CD4-positive, alpha-beta T cell treated with Interleukin-6 for 4 hours (primary cell): ENCODE measurements around the gene PLXDC2.

Experiments
- DNase-seq: peaks from one replicate; pipeline ENCODE4 v3.0.0-alpha.2; 2020; ENCODE audit warnings: mixed read lengths

The PLXDC2 gene

GRCh38 chr10:20233423-20233822, 417.2 kb downstream of the PLXDC2 start:
- DNase-seq = no peak

- no peak for DNase-seq
Observed at GRCh38 chr10:20234579-20234978, 418.3 kb downstream of the PLXDC2 start.

- DNase-seq = no peak
Observed at GRCh38 chr10:20237091-20237570, 420.9 kb downstream of the PLXDC2 start.

GRCh38 chr10:20237586-20237985, 421.4 kb downstream of the PLXDC2 start:
- no peak for DNase-seq

DNA sequence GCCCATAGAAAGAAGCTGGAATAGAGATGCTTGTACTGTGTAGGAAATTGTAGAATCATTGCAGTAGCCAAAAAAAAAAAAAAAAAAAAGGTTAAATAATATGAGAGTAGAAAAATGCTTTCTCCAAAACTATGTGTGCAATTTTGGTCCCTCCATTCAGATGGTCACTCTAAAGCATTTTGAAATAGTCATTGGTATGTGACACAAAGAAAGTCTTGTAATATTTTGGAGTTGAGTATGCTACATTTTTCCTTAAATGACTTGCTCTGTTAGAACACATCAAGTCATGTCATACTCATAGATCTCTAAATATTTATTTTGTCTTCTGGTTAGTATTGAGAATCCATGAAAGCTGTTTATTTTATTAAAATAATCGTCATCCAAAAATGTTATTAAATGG, 424.4 kb downstream of the PLXDC2 start:
- no peak for DNase-seq

GRCh38 chr10:20247454-20247853, 431.2 kb downstream of the PLXDC2 start:
- no peak for DNase-seq

- no peak for DNase-seq
Observed at GRCh38 chr10:20247891-20248708, 431.9 kb downstream of the PLXDC2 start.

- no peak for DNase-seq
Observed at GRCh38 chr10:20254078-20254477, 437.8 kb downstream of the PLXDC2 start.

DNA sequence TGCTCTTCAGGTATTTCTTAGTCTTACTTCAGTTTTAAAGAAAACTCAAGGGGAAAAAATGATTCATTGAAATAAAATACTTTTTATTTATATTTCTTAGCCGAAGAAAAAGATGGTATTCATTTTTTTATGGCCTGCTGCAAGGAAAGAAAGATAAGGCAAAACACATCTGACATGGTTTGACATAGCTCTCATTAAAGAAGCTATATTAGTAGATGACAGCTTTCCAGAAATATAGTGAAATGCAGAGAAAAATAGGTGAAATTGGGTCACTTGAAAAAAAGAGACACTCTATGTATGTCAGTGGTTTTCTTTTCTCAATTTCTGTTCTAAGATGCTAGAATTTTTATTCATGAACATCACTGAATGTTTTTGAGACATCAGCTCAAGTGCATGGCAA, 438.3 kb downstream of the PLXDC2 start:
- no peak for DNase-seq

DNA sequence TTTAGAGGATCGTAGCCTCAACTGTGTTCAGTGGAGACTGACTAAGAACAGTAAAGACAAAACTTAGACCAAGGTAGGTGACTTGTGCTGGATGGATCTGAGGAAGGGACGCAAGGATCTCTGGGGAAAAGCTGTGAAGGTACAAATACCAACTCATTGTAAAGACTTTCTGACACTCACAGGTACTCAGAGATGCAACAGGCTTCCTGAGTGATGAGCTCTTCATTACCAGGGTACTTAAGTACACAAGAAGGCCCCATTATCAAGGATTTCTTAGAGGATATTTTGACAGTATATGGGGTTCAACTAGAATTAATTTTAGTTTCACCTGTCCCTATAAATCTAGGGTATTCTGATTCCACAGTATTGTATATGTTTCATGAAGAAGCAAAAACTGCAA, 440.7 kb downstream of the PLXDC2 start:
- no peak for DNase-seq

DNA sequence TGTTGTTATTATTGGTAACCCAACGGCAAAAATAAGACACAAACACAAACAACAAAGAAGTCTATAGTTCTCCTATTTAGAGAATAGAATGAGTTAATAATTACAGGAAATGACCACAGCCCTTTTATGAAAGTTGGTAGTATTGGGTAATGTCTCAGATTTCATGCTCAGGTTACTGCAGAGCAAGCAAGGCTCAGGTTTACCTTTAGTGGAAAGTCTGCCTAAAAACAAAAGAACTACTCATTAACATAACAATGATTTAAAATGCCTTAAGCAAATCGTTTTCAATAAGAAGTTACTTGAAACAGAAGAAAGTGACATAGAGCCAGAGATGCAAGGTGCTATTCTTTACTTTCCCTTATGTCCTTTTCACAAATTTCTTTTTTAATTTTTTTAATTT, 441.2 kb downstream of the PLXDC2 start:
- no peak for DNase-seq

DNA sequence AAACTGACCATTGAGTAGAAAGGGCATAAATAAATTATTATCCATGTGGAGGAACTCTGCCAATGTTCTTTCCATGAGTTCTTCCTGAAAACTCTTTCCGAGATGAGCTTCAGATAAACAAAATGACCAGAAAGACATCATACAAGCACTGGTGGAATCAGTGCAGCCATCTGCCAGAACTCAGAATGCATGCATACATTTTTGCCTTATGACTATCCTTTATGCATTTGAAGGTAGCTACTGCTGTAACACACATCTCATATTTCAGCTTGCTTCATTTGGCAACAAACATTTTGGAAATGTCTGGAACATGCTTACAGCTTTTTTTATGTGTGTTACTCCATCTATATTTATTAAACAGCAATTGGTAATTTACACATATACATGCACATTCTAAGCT, 448.9 kb downstream of the PLXDC2 start:
- no peak for DNase-seq

DNA sequence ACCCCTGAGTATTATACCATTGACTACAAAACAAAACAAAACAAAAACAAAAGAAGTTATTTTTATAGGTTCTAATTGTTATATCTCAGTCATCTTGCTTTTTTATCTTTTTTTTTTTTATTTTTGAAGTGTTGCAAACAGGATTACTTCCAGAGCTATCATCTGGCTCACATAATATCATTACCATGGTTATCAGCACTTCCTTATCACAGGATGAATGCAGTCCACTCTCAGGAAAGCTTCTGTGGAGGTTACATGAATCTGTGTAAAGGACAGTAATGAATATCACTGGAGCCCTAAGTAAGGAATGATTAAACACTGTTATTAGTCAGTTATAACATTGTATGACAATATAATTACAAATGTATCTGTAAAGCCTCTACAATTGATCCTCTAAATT, 451.5 kb downstream of the PLXDC2 start:
- DNase-seq = no peak

GRCh38 chr10:20271490-20271889, 455.3 kb downstream of the PLXDC2 start:
- no peak for DNase-seq

- DNase-seq = no peak
Observed at GRCh38 chr10:20272608-20273007, 456.4 kb downstream of the PLXDC2 start.

DNA sequence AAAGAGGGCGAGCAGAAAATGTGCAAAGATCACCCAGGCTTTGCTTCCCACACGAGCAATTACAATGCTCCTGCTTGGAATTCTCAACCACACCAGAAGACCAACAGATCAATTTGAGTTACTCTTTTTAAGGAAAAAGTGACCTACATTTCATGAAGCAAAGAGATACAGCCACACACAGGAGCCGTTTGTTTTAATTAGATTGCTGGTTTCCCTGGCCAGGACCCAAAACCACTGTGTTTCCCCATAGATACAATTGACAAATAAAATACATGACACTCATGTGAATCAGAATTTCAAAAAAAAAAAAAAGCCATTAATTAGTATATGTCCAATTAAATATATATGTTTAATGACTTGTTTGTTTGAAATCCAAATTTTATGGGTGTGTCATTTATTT, 458.3 kb downstream of the PLXDC2 start:
- DNase-seq = no peak

DNA sequence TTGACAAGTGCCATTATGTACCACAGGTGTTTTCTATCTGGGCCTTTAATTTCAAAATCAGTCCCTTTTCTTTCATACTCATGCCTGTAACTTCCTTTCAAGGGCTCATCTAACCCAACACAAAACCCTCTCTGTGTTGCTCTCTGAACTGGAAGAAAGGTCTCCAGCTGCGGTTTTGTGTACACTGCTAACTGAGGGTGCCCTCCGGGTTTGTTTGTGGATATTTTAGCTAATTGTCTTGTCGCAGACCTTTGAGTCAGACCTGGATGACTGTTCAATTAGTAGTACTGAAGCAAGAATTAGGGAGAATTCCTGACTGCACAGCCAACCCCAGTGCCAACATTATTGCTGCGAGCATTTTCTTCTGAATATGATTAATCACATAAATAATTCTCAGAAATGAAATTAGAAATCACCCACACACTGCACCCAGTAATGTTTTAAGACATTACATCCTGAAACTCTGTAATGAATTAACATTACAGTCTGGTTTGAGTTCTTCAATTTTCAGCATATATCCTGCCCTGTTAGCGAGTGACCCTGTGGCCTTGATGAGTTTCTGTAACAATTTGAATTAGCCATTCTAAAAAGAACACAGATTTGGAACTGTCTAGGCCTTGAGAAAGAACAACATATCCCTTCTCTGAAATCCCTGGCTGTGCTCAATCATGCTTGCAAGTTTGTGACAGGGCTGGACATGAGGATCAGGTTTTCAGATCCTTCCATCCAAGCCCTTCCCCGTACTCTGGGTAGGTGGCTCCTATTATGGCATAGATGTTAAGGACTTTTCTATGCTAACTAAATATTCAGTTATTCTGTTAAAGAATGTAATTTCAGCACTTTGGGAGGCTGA, 460.1 kb downstream of the PLXDC2 start:
- DNase-seq = no peak

GRCh38 chr10:20277820-20278219, 461.6 kb downstream of the PLXDC2 start:
- DNase-seq = no peak

DNA sequence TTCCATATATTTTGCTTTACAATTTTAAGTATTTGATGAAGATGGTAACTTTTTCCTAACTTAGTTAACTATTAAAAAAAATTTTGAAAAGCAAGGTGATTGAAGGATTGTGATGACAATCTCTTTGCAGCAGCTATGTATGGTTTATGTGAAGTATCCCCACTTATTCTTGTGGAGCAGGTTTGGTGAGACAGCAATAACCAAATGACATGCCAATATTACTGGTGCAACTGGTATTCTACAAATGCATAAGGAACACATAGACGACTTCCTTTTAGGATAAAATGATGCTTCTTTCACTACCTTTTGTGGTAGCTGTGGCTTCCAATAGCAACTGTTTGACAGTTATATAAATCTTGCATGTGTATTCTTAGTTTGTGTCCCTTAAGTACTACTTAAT, 465.3 kb downstream of the PLXDC2 start:
- DNase-seq = no peak

DNA sequence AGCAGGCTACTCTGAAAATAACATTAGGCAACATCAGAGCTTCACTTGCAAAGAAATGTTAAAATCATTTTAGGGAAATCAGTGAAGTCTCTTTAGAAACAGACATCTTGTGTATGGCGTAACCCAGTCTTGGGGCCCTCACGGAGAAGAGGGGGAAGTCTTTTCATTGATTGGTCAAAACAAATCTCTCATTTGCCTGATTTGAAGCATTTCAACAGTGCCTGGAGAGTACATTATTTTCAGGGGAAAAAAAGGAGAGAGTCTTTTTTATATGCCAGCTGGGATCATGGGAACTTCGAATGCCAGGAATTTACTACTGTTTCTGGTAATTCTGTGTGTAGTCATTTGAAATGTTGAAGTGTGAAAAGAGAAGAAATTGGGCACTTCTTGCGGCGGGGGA, 471.4 kb downstream of the PLXDC2 start:
- no peak for DNase-seq

GRCh38 chr10:20288060-20288459, 471.8 kb downstream of the PLXDC2 start:
- DNase-seq = no peak

DNA sequence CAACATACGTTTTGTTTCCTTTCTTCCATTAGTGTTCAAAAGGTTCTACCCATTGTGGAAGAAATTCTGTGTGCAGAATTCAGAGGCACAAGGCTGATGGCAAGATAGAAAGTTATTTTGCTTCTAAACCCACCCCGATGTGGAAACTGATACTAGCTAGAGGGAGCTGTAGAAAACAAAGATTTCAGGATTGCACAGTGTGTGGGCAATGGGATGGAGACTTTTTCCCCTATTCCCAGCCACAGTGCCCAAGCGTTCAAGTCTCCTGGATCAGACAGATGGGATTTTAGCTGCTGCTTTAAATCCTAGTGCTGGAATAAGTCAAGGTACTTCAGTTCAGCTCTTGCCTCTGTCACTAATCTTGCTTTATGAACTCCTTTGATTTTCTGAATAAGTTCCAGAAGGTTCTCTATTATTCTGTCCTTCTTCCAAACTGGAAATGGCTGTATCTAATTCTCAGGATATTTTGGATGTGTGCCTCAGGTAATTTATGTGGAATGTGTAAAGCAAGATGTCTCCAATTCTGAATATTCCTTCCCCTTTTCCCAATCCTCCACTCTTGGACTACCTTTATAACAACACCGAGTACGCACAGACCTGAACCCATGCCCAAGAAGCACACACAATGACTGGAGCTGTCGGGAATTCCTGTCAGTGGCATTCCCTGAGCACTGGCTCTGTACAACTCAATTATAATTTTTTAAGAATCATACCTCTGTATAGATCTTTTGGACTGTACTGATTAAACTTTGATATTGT, 473.0 kb downstream of the PLXDC2 start:
- no peak for DNase-seq

- no peak for DNase-seq
Observed at GRCh38 chr10:20298417-20298816, 482.2 kb downstream of the PLXDC2 start.
